Activated naive CD8-positive, alpha-beta T cell treated with anti-CD3 and anti-CD28 coated beads, Interleukin-2, amount 10 ng/mL, durations not matched to agents 7 days and 5 days (primary cell): Measurements from ENCODE around the gene CDCA4. TPM values are rescaled to one million over a fixed set of nuclear protein-coding genes. Genes with fewer than 3 reads are reported as not detected.

Experiments used
- ATAC-seq: fragments of 150-1000 bp; cut with Tn5 transposase; one replicate; pipeline ENCODE4 v1.10.0; 2021; ENCODE audit warnings: low read depth, moderate library complexity
- POLR2A ChIA-PET: fragments of 350-600 bp; sonication (Branson Sonifier 250); formaldehyde crosslinking; loops from one replicate; lab custom pipeline; 2021; ENCODE audit warnings: antibody characterized with exemption; lab: Charles Lee
- DNase-seq: peaks from one replicate; pipeline ENCODE4 v3.0.0; 2021
- H3K27ac Mint-ChIP-seq: one replicate; pipeline ENCODE4 v1.8.0; 2022; ENCODE audit warnings: mild to moderate bottlenecking, mixed read lengths
- H3K27me3 Mint-ChIP-seq: one replicate; pipeline ENCODE4 v1.8.0; 2022; ENCODE audit warnings: mild to moderate bottlenecking, moderate library complexity, mixed read lengths
- H3K36me3 Mint-ChIP-seq: one replicate; pipeline ENCODE4 v1.8.0; 2021; ENCODE audit warnings: mild to moderate bottlenecking, mixed read lengths
- H3K4me1 Mint-ChIP-seq: one replicate; pipeline ENCODE4 v1.8.0; 2021; ENCODE audit warnings: mixed read lengths
- H3K4me3 Mint-ChIP-seq: one replicate; pipeline ENCODE4 v1.8.0; 2022; ENCODE audit warnings: mild to moderate bottlenecking, moderate library complexity, mixed read lengths
- H3K9me3 Mint-ChIP-seq: one replicate; pipeline ENCODE4 v1.8.0; 2021; ENCODE audit warnings: mixed read lengths
- total RNA-seq, 2 experiments: library from RNA; stranded (reverse); gene quantifications; one replicate each; pipeline ENCODE4 v1.2.3, GENCODE V29; 2021

The CDCA4 gene
- total RNA-seq, 2 experiments from 2014 or later: 51.7 to 53.3 TPM

DNA sequence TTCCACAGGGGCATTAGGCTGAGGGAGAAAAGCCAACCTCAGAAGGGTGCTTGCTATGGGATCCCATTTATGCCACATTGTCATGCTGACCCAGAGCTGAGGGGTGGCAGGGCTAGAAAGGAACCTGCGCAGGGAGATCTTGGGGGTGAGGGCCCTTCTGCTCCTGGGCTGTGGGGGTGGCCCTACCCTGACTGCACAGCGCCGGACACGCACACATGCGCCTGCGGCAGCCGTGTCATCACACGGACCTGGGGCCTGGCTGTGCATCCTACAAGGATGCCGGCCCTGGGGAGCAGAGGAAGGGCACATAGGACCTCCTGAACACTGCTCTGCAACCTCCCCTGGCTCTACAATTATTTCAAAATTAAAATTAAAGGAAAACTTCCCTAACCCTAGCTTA, 6.9 kb downstream of the CDCA4 start:
- no peak for ATAC-seq
- Mint-ChIP-seq H3K36me3 (peaks cover 30% of the 10 kb centered on the region), H3K27ac (peak overlapping the region; percentile 75), H3K9me3 (no peaks in the 10 kb centered on the region), H3K4me3 (no peak overlapping the region), H3K27me3 (no peaks in the 10 kb centered on the region), H3K4me1 (peaks cover 41% of the 10 kb centered on the region)
- POLR2A ChIA-PET: no interaction called here
- no peak for DNase-seq

DNA sequence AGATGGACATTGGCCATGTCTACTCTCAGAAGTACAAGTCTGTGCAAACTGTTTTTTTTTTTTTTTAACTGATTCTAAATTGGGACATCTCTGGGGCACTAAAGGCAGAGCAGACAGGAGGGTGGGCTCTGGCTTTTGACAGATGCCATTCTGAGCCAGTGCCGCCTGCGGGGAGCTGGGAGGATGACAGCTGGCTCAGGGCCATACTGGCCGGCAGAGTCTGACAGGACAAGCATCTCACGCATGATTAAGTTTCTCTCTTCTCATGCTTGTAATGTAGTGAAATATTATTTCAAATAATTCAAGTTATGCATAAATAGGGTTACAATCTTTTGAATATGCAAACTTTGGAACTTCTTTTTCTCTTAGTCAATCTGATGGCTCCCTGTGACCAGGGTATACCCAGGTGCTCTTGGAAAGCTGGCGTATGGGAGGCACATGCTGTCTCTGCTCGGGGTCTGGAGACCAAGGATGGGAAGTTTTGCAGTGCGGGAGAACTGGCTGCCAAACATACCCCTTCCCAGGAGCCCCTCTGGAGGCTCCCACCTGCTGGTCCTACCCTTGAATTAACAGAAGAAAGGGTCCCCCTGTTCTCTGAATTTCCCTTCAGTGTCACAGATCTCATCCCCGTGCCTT, 7.6 kb downstream of the CDCA4 start:
- ATAC-seq (no peak), DNase-seq (no peak)
- H3K27me3 Mint-ChIP-seq: no peaks in the 10 kb centered on the region
- peaks cover 26% of the 10 kb centered on the region for H3K36me3 Mint-ChIP-seq
- H3K4me3 Mint-ChIP-seq: no peak overlapping the region
- peaks cover 37% of the 10 kb centered on the region for H3K4me1 Mint-ChIP-seq
- no peaks in the 10 kb centered on the region for H3K9me3 Mint-ChIP-seq
- H3K27ac Mint-ChIP-seq: no peak overlapping the region
- POLR2A ChIA-PET: no interaction called here

DNA sequence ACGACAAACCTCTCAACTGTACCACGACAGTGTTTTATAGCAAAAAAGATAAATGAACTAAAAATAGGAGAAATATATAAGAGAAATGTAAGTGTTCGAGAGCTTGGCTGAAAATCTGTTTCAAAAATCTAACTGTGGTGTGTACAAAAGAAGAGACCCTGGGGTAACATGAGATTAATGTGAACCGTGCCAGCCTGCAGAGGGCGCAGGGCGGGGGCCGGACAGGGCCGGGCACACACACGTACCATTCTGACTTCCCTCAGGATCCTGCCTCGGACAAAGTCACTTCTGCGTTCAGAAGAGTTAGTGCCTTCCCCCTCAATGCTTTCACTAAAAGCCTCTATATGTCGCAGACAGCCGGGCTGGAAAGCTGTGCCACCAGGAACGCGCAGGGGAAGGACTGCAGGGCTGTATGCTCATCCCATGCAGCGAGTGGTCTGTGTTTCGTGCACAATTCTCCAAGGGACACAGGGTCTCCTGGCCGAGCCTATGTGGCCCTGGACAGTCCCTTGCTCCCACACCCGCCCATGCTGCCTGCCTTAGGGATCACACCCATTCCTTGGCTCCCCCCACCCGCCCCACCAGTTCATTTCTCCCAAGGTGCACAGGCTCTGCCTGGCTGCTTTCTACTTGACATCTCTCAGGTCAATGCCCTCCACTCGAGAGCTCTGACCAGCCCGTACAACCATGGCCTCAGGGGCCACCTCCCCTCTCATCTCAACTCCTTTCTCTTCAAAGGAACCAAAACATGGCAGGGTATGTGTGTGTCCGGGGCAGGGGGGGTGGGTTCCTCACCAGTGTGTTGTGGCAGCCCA, 8.5 kb downstream of the CDCA4 start:
- Mint-ChIP-seq H3K36me3 (peaks cover 23% of the 10 kb centered on the region), H3K9me3 (no peaks in the 10 kb centered on the region), H3K27me3 (no peaks in the 10 kb centered on the region), H3K27ac (no peak overlapping the region), H3K4me1 (peaks cover 32% of the 10 kb centered on the region), H3K4me3 (no peak overlapping the region)
- ATAC-seq (no peak), DNase-seq (no peak)
- POLR2A ChIA-PET: no interaction called here

DNA sequence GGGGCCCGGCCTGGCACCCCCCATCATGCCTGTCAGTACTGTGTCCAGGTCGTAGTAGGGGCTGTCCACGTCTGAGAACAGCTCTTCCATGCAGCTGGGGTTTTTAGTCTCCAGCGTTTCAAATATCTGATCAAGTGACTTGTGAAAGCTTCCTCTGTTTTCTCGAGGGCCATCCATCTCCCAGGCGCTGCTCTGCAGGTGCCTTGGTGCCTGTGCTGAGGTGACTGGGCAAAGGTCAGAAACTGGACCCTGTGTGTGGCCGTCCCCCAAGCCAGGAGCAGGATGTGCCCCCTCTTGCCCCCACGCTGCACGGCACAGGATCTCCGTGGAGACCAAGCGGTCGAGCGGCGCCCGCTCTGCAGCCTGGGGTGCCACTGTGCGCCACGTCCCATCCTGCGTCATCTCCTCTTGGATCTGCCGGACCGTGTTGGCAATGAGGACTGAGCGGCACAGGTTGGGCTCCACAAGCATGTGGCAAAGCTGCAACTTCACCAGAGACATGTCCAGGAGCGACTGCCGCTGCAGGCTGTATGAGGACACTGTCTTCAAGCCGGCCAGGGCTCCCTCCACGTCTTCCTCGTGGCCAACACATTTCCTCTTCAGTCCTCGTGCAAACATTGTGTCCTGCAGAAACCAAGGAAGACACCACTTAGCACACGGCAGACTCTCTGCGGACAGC, 9.4 kb downstream of the CDCA4 start:
- Mint-ChIP-seq H3K4me1 (peaks cover 24% of the 10 kb centered on the region), H3K9me3 (no peaks in the 10 kb centered on the region), H3K4me3 (no peak overlapping the region), H3K27me3 (no peaks in the 10 kb centered on the region), H3K36me3 (peaks cover 21% of the 10 kb centered on the region), H3K27ac (no peak overlapping the region)
- DNase-seq: no peak
- POLR2A ChIA-PET: interaction anchor here (1.1 kb wide), 1 partner anchor 21 kb away, joined by 3 read pairs; no protein-coding TSS in a partner anchor
- no peak for ATAC-seq

DNA sequence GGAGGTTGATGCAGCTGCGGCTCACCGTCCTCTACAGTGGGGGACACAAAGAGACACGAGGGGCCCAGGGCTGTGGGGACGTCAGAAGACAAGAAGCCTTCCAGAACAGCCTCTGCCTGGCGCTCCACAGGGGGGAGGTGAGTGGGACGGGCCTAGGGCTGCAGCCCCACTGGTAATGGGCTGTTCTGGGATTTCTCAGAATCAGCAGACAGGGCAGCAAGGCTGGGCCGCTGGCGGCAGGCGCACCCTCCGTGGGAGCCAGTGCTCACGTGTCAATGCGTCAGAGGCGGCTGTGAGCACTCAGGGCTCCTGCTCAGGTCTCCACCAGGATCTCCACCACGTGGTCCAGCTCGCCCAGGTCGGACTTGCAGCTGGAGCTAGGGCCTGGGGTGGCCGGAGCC, 10.0 kb downstream of the CDCA4 start:
- Mint-ChIP-seq H3K4me3 (no peak overlapping the region), H3K9me3 (no peaks in the 10 kb centered on the region), H3K4me1 (peaks cover 19% of the 10 kb centered on the region), H3K36me3 (peaks cover 18% of the 10 kb centered on the region), H3K27me3 (no peaks in the 10 kb centered on the region), H3K27ac (no peak overlapping the region)
- POLR2A ChIA-PET: interaction anchor here (1.1 kb wide), 1 partner anchor 21 kb away, joined by 3 read pairs; no protein-coding TSS in a partner anchor
- ATAC-seq: no peak
- DNase-seq: no peak

DNA sequence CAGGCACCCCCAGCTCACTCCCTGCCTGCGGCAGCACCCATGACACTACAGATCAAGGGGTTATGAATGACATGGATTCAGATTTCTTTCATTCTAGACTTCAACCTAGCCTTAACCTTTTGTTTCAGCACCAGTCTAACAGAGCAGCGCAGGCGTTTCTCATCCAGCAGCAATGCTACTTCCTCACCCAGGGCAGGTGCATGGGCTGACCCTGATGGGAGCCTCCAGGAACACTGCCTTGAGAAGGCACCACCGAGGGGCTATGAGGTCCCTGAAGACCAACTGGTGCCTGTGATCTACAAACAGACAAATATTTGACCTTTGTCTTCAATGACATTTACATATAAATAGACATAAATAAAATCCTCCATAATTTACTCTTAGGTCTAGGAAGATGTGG, 10.8 kb downstream of the CDCA4 start:
- H3K36me3 Mint-ChIP-seq: peaks cover 12% of the 10 kb centered on the region
- ATAC-seq (no peak), DNase-seq (no peak)
- no peaks in the 10 kb centered on the region for H3K27me3 Mint-ChIP-seq
- POLR2A ChIA-PET: no interaction called here
- peaks cover 11% of the 10 kb centered on the region for H3K4me1 Mint-ChIP-seq
- no peak overlapping the region for H3K4me3 Mint-ChIP-seq
- no peak overlapping the region for H3K27ac Mint-ChIP-seq
- H3K9me3 Mint-ChIP-seq: no peaks in the 10 kb centered on the region

DNA sequence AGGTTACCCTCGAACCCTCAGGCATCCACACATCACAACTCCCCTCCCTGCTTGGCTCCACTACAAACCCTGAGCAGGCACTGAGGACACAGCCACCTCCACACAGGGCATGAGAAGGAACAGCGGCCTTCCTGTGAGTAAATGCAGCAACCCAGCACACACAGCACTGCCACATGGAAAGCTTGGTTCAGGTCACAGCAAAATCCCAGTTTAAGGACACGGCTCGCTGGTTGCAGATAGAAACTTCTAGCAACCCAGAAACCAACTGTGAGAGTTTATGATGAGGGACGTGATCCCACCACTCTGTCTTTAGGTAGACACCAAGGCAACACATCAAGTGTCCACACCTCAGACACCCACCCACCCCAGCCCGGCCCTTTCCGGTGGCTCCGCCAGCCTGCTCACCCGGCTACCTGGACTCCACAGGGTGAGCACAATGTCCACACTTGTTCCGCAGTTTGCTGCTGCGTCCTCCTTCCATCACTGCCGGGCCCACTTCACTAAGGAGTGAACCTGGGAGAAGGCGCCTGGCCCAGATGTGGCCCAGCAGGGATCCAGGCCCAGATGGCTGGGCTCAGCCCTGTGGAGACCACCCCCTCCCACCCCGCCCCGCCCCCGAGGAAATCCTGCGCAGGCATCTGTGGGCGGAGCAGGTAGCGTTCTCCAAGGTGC, 13.2 kb downstream of the CDCA4 start:
- H3K27ac Mint-ChIP-seq: no peak overlapping the region
- DNase-seq (no peak), ATAC-seq (no peak)
- POLR2A ChIA-PET: no interaction called here
- H3K27me3 Mint-ChIP-seq: no peaks in the 10 kb centered on the region
- peaks cover 10% of the 10 kb centered on the region for H3K36me3 Mint-ChIP-seq
- no peak overlapping the region for H3K4me3 Mint-ChIP-seq
- H3K4me1 Mint-ChIP-seq: peaks cover 2% of the 10 kb centered on the region
- H3K9me3 Mint-ChIP-seq: no peaks in the 10 kb centered on the region

DNA sequence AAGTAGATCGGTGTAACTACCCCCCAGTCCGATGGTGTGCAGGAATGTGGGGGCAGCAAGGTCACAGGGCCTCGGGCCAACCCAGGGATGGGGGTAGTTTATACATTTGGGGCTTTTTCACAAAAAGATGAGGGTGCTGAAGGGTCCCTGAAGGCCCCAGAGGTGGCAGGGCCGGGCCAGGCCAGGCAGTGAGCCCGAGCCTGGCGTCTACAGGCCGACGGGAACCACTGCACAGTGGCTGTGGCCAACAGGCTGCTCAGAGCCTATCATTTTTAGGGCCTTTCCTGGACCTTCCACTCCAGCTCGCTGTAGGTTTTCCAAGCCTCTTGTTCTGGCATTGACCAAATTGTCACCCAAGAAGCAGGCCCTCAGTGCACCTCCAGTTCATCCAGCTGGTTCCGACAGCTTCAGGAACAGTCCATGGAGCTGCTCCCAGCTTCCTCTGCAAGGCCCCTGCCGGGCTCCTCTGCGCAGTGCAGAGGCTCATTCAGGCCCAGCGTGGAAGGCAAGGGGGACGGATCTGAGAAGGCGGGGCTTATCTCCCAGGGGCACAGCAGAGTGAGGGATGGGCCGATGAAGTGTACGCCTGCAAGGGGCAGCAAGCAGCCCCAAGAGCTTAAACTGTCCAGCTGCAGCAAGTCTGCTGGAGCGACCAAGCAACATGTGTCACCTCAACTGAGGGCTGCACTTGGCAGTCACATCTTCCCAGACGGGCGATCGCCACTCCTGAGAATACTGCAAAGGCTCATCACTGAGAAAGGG, 13.9 kb downstream of the CDCA4 start:
- ATAC-seq (no peak), DNase-seq (no peak)
- Mint-ChIP-seq H3K36me3 (peaks cover 10% of the 10 kb centered on the region), H3K27me3 (no peaks in the 10 kb centered on the region), H3K9me3 (no peaks in the 10 kb centered on the region), H3K4me1 (peaks cover 2% of the 10 kb centered on the region), H3K4me3 (no peak overlapping the region), H3K27ac (no peak overlapping the region)
- POLR2A ChIA-PET: interaction anchor here (1.0 kb wide), 1 partner anchor 10 kb away, joined by 3 read pairs; no protein-coding TSS in a partner anchor

DNA sequence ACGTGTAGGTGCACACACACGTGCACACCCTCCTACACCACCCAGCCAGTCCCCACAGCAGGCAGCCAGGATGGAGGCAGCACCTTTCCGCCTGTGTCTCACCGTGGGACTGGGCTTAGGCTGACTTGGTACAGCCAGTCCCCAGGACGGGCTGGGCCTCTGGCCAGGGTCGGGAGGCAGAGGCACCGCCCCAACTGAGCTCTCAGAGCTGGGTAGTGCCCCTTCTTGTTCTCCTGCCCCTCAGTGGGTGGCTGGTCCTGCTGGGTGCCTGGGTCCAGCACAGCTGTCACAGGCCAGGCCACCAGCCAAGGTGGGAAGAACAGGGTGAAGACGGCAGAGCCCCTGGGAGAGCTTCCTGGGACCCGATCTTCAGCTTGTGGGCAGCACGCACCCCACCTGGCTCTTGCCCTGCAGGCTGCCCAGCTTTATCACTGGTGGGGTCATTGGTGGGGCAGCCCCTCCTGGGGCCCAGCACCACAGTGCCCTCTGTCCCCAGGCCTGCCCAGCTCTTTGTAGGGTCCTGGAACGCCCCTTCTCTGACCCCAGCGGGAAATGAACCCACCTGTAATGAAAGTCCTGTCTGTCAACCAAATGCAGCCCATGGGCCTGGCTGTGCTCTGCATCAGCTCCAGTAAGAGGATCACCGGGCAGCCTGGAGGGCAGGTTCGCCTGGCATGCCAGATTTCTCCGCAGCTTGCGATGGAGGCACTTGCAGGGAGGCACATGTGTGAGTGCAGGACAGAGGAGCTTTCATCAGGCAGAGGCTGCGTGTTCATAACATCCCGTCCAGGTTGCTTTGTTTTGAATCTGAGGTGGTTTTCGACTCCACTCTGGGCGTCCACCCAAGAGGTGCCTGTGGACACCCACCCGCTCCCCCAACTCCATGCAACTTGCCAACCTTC, 14.7 kb downstream of the CDCA4 start:
- Mint-ChIP-seq H3K36me3 (peaks cover 5% of the 10 kb centered on the region), H3K4me3 (no peak overlapping the region), H3K4me1 (no peaks in the 10 kb centered on the region), H3K27ac (no peak overlapping the region), H3K9me3 (no peaks in the 10 kb centered on the region), H3K27me3 (no peaks in the 10 kb centered on the region)
- POLR2A ChIA-PET: interaction anchor here (0.8 to 1.0 kb wide), 4 partner anchors 9 to 14 kb away, joined by 3 to 4 read pairs (median 3); partner anchors contain the start of gene CDCA4
- ATAC-seq (peak; percentile 9), DNase-seq (no peak)

DNA sequence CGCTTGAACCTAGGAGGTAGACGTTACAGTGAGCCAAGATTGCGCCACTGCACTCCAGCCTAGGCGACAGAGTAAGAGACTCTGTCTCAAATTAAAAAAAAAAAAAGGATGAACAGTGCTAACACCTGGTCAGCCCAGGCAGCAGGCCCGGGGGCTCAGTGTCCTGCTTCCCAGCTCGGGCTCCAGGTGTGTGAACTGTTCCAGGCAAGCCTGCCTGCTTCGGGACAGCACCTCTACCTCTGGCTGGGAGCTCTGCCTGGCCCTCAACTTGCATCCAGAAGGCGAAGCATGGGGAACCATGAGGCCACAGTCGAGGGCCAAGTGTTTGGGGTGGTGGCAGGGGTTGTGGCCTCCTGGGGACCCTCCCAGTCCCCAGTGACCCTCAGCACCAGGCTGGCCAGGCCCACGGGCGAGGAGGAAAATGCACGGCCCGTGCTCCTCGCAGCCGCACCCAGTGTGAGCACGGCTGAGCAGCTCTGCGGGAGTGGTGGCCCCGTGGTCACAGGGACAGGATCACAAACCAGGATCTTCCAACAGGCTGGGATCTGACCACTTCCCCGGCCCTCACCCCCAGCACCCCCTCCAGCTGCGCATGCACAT, 15.5 kb downstream of the CDCA4 start:
- Mint-ChIP-seq H3K27ac (no peak overlapping the region), H3K9me3 (no peaks in the 10 kb centered on the region), H3K4me3 (no peak overlapping the region), H3K36me3 (peaks cover 5% of the 10 kb centered on the region), H3K4me1 (no peaks in the 10 kb centered on the region), H3K27me3 (no peaks in the 10 kb centered on the region)
- ATAC-seq (peak; percentile 24), DNase-seq (no peak)
- POLR2A ChIA-PET: interaction anchor here (0.8 to 1.2 kb wide), 4 partner anchors 13 to 16 kb away, joined by 3 to 7 read pairs (median 4); partner anchors contain the start of gene CDCA4

DNA sequence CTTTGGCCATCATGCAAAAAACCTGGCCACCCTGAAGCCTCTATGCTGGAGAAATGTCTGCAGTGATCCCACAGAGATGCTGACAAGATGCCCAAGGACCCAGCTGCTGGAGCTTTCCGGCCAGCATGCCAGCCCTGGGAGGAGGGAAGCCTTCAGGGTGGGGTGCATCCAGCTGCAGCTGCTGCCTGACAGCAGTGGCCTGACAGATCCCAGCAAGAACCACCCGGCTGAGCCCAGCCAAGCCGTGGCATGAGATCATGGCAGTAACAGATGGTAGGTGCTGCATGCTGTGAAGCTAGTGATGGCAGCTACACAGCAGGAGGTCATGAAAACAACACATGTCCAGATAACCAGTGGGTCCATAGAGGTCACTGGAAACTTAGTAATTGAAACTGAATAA, 21.5 kb downstream of the CDCA4 start:
- Mint-ChIP-seq H3K4me3 (no peak overlapping the region), H3K27ac (no peak overlapping the region), H3K27me3 (no peaks in the 10 kb centered on the region), H3K4me1 (no peaks in the 10 kb centered on the region), H3K36me3 (peaks cover 10% of the 10 kb centered on the region), H3K9me3 (peaks cover 2% of the 10 kb centered on the region)
- DNase-seq (peak; percentile 24), ATAC-seq (no peak)
- POLR2A ChIA-PET: no interaction called here
